Suppressor macrophage (primary cell): ENCODE results near the gene FNDC10.
A peak's percentile ranks its signal among the peaks of the same experiment; 100 is the strongest.

ENCODE experiments used
- DNase-seq, 4 experiments: peaks; one replicate each; pipeline ENCODE4 v3.0.0-alpha.2; 2020 to 2022

FNDC10 gene

DNA sequence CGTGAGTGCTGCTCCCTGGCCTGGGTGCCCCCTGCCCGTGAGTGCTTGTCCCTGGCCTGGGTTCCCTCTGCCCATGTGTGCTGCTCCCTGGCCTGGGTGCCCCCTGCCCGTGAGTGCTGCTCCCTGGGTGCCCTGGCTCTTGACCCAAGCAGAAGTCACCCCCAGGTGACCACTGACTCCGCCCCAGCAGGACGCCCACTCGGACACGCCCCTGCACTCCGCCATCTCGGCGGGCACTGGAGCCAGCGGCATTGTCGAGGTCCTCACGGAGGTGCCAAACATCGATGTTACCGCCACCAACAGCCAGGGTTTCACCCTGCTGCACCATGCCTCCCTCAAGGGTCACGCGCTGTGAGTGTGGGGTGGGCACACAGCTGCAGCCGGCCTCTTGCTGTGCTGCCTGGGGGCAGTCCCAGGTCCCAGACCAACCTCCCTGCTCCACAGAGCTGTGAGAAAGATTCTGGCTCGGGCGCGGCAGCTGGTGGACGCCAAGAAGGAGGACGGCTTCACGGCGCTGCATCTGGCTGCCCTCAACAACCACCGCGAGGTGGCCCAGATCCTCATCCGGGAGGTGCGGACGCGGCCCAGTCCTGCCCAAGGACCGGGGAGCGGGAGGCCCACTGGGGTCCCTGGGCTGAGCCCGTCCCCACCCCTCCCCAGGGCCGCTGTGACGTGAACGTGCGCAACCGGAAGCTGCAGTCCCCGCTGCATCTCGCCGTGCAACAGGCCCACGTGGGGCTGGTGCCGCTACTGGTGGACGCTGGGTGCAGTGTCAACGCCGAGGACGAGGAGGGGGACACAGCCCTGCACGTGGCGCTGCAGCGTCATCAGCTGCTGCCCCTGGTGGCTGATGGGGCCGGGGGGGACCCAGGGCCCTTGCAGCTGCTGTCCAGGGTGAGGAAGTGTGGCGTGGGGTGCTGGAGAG is 28.2 kb upstream of the FNDC10 start:
- DNase-seq, result no peak

DNA sequence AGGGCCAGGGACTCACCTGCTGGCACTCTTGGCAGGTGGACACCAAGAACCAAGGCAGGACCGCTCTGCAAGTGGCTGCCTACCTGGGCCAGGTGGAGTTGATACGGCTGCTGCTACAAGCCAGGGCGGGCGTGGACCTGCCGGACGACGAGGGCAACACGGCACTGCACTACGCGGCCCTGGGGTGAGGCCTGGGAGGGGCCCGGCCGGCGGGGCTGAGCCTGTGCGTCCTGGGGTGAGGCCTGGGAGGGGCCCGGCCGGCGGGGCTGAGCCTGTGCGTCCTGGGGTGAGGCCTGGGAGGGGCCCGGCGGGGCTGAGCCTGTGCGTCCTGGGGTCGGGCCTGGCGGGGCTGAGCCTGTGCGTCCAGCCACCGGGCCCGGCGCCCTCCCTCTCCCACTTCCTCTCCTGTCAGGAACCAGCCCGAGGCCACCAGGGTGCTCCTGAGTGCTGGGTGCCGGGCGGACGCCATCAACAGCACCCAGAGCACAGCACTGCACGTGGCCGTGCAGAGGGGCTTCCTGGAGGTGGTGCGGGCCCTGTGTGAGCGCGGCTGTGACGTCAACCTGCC is 27.4 kb upstream of the FNDC10 start:
- no peak for DNase-seq

DNA sequence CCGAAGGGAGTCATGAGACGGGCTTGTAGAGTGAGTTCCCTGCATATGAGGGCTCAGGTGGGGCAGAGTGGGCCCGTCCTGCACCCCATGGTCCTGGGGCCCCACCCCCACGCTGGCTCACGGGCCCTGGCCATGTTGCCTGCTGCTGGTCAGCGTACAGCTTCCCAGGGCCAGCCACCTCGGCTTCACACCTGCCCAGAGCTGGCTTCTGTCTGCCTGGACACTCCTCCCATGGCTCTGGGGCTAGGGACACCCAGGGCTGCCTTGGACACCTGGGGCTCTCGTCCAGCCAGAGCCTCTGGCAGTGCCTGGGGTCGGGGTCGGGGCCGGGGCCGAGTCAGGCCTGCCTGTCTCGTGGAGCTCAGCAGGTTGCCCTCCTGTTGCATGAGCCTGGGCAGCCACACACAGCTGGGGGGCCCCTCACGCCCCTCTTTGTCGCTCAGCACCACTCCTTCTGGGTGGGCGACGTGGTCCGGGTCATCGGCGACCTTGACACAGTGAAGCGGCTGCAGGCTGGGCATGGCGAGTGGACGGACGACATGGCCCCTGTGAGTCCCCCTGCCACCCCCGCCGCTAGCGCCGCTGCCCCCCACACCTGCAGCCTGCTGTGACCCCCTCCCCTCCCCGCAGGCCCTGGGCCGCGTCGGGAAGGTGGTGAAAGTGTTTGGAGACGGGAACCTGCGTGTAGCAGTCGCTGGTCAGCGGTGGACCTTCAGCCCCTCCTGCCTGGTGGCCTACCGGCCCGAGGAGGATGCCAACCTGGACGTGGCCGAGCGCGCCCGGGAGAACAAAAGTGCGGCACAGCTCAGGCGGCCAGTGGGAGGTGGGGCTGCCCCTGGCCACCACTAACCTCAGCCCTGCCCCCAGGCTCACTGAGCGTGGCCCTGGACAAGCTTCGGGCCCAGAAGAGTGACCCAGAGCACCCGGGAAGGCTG is 26.5 kb upstream of the FNDC10 start:
- DNase-seq, result peak in 1 of 4 experiments; percentile 2

DNA sequence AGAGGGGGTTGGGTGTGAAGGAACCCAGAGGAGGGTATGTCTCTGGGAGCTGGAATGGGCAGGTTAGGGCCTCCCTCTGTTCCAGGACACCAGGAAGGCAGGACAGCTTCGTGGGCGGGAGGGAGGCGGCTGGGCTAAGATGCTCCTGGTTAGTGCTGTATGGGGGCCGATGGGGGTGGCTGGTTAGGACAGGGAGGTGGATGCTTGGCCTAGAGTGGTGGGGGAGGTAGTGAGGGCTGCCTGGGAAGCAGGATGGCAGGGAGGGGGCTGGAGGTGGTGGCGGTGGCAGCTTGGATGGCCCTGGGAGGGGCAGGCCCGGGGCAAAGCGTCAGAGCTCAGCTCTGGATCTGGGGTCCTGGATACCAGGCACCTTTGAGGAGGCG is 25.9 kb upstream of the FNDC10 start:
- no peak for DNase-seq

DNA sequence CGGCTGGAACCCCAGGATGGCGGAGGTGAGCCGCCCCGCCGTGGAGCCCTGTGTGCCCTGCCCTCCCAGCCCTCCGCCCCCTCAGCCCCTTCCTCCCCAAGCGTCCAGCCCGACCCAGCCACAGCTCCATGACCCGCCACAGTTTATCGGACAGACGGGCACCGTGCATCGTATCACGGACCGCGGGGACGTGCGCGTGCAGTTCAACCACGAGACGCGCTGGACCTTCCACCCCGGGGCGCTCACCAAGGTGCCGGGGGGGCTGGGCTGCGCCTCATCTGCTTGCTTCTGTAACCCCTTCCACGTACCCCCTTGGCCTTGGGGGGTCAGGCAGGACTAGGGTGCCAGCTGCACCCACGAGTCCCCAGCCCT is 25.5 kb upstream of the FNDC10 start:
- peak in 1 of 4 experiments; percentile 1 for DNase-seq

DNA sequence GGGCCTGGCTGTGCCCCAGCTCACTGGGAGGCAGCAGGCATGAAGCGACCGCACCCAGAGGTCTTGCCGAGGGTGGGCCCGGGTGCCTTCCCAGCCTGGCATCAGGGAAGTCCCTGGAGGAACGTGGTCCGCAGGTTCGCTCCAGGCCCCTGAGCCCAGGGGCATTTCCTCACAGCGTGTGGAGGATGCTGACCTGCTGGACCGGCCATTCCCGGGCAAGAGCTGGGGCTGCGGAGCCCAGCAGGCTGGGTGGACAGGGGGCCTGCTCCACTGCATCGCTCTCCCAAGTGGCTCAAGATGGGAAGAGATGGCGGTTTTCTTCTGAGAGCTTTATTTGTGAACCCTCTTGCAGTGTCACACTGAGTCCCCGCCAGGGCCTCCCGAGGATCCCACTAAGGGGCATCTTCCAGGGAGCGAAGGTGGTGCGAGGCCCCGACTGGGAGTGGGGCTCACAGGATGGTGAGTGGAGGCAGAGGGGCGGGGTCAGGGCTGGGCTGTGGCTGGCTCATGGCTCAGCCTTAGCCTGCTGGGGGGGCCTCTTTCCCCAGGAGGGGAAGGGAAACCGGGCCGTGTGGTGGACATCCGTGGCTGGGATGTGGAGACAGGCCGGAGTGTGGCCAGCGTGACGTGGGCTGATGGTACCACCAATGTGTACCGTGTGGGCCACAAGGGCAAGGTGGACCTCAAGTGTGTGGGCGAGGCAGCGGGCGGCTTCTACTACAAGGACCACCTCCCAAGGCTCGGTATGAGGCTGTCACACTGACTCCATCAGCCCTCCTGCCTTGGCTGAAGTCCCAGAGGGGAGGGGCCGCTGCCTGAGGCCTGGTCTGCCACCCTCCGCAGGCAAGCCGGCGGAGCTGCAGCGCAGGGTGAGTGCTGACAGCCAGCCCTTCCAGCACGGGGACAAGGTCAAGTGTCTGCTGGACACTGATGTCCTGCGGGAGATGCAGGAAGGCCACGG is 24.8 kb upstream of the FNDC10 start:
- no peak for DNase-seq

DNA sequence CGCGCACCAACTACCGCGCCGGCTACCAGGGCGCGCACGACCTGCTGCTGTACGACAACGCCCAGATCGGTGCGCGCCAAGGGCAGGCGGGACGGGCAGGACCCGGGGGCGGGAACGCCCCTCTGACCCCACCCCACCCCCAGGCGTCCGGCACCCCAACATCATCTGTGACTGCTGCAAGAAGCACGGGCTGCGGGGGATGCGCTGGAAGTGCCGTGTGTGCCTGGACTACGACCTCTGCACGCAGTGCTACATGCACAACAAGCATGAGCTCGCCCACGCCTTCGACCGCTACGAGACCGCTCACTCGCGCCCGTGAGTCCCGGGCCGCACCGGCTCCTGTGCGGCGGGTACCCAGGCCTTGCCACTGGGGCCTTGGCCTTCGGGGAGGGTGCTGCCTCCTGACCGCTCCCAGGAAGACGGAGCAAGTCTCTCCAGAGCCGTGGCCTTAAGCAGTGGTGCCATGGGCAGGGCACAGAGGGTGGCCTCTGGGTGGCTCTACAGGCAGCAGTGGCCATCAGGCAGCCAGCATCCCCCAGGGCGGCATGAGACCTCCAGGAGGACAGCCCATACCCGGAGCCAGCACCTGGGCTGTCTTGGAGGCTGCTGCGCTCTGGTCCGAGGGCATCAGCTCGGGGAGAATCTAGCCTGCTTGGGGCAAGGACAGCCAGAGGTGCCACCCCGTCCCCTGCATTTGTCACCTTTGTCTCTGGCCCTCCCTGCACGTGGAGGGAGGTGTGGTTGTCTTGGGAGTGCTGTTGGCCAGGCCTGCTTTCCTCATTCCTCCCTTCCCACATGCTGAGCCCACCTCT is 23.9 kb upstream of the FNDC10 start:
- DNase-seq, result peak in 1 of 4 experiments; percentile 1

DNA sequence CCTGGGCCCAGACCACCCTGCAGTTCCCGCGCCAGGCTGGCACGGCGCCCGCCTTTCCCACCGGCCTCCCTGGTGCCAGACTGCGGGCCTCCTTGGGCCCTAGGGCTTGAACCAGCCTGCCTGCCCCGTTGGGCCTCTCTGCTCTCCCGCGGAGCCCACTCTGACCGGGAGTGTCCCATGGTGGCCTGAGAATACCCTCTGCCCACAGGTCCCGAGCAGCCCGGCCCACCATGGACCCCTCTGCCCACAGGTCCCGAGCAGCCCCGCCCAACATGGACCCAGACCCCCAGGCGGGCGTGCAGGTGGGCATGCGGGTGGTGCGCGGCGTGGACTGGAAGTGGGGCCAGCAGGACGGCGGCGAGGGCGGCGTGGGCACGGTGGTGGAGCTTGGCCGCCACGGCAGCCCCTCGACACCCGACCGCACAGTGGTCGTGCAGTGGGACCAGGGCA is 23.3 kb upstream of the FNDC10 start:
- no peak for DNase-seq

DNA sequence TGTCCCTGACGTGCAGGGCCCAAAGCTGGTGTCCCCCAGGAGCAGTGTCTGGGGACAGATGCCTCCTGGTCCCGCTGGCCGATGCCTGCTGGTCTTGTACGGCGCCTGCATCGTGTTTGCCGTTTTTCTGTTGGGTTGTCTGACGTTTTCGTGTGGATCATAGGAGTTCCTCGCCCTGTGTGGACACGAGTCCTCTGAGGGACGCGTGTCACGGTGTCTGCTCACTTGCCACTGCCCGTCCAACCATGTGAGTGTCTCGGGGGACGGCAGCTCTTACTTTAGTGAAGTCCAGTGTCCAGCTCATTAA is 22.8 kb upstream of the FNDC10 start:
- DNase-seq, result no peak

DNA sequence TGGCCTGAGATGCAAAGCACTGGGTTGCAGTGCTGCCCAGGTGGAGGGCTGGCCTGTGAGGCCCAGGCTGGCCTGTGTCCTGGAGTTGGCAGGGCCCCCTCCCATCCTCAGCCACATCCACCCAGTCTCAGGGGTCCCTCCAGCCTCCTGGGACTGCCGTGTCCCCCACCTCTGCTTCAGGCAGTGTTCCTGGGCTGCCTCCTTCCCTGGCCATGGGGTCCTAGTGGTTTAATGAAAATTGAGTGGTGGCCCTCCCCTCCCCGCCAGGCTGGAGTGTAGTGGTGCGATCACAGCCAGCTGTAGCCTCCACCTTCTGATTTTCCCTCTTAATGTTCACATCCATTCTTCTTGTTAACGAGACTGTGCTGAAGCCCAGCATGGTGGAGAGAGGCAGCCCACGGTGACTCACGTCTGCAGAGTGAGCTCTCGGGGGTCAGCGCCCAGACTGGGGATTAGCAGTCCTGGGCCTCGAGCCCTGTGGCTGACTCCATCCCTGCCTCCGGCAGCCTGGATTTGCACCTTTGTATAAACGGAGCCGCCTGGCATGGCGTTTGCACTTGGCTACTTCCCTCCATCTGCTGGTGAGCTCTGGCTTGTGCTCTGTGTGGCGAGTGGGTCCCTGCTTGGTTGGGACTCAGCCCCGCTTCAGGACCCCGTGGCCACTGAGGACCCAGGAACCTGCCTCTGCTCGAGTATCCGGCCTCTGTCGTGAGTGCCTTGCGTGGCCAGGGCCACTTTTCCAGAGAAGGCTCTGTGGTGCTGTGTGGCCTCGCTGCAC is 22.3 kb upstream of the FNDC10 start:
- no peak for DNase-seq

DNA sequence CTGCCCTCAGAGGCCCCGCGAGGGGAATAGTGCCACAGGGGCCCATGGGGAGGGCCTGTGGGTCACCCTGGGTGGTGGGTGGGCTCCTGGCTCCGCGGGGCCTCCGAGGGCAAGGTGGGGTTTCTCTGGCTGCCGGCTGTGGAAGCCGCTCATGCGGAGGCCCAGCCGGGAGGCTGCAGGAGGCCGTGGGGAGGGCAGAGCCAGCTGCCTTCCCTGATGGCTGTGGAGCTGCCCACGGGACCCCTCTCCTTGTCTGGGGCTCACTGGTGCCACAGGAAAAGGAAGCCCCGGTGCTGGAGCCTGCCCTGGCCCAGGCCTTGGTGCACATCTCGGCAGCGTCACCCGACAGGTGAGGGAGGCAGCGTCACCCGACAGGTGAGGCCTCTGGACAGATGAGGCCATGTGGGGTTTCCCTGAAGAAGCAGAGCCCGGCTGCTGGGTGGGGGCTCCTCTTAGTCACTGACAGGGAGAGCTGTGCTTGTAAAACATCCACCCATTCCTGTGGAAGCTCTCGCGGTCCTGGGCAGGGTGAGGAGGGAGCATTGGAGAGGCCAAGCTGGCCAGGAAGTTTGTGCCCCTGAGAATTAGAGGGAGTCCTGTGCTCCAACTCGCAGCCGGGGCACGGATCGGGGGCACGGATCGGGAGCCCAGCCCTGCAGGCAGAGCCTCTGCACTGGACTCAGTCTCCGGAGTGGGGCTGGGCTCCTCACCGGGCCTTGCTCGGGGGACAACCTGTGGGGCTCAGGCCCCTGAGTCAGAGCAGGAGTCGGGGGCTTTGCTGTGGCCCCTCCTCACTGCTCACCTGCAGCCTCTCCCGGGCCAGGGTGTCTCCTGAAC is 21.5 kb upstream of the FNDC10 start:
- no peak for DNase-seq

DNA sequence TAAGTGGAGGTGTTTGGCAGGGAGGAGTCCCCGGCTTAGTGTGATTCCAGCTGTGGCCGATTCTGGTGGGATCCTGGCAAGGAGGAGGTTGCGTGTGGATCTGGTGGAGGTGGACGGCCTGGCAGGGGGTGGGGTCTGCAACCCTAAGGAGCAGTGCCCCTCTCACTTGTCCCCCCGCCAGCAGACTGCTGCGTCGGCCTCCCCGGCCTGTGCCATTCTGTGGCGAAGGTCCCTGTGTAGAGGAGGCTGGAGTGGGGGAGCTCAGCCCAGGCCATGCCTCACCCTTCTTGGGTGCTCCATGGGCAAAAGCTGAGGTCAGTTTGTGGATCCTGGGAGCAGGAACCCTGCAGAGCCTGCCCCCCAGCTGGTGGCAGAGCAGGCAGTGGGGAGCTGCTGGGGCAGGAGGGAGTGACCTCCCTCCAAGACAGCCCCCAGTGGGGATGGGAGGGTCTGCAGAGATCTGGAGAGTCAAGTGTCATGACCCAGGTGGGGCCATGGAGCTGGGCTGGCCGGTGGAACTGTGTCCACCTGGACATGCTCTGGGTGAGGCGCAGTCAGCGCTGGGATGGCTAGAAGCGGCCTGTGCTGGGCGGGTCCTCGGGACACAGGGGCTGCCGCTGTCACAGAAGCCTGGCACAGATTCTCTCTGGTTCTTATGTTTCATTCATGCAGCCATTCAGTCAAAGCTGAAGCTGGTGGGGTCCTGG is 20.7 kb upstream of the FNDC10 start:
- peak in 1 of 4 experiments; percentile 2 for DNase-seq

DNA sequence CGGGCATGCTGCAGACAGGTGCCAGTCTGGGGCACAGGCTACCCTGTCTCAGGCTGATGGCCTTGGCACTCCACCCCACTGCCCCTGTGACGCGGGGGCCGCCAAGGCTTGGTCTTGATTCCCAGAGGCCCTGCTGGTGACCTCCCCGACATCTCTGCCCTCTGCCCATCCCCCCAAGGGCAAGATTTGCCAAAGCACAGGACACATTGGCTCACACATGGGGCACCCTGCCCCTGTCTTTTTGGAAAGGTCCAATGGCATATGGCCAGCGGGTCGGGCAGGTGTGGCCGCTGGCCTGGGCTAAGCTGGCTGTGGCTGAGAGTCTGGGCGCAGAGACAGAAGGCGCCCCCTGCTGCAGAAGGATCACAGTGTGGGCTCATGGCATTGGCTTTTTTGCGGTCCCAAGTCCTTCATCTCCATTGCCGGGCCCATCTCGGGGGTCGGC is 20.0 kb upstream of the FNDC10 start:
- DNase-seq, result peak in 3 of 4 experiments; percentile 36 to 53 (median 39)

DNA sequence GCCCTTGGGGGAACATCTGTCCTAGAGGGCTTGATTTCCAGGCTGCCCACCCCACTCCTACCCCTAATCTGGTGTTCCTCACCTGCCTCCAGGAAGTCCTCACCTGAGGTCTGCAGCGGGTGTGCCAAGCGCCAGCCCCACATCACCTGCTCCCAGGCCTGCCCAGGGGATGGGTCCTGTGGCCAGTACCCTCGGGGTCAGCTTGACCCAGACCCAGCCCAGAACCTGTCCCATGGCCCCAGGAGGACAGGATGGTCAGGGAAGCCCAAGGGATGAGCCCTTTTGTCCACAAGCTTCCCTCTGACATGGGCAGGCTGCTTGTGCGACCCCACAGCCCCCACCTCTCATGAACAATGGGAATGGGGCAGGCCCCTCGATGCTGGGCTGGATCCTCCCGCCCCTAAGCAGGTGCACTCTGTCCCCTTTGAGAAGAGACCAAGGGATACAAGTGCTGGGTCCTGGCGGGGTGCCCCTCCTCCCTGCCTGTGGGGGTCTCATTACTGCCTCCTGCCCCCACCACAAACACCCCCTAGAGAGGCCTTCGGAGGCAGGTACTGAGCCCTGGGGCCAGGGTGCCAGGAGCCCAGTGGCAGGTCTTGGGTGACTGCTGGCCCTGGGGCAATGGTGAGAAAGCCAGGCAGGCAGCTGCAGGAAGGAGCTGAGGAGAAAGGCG is 18.6 kb upstream of the FNDC10 start:
- DNase-seq, result no peak

DNA sequence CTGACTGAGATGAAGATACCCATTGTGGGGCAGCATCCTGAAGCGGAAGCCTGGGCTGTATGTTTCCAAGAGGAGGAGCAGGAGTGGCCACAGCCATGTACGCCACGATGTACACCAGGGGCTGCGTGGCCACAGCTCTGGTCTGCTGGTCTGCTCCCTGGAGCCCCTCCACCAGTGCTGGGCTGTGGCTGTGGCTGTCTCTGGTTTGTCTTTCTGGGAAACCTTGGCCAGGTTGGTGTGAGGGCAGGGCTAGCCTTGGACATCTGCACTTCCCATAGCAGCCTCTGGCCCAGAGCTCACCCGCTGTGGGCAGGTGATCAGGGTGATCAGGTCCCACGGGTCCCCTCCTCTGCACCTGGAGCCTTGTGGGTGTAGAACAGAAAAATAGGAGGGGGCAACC is 18.0 kb upstream of the FNDC10 start:
- DNase-seq, result no peak

DNA sequence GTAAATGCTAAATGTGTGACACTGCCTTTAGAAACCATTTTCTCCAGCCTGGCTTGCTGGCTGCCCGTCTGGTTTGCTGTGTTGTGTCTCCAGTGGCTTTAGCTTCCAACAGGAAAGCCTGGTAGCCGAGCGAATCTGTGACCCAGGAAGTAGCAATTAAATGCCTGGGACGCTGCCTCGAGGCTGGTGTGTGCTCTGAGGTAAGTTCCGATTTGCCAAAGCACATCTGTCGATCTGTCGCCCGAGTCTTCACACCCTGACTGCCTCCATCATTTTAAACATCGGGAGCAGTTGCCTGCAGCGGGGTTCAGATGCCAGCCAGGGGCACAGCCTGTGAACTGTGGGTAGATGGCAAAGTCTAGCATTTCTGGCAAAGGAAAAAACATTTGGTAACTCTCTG is 17.6 kb upstream of the FNDC10 start:
- no peak for DNase-seq

DNA sequence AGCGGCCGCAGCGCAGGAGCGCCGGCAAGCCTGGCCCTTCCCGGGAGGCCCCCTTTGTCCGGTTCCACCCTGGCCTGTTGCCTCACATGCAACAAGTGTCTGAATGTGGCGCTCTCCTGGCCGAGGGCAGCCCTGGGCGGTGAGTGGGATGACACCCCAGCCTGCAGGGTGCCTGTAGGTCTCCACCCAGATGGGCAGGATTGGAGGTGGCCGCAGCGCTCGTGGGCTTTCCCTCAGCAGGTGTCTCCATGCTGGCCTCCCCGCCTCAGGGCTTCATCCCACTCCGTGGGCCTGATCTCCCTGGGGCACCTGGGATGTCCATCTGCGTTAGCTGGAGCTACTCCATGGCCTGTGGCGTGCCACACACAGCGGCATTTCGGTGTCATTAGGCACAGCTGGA is 16.9 kb upstream of the FNDC10 start:
- DNase-seq, result no peak
